Nephron progenitor cell (in vitro differentiated cells): ENCODE results near the gene GLRA2.

Experiments used
- DNase-seq: peaks from one replicate; pipeline ENCODE4 v3.0.0; 2021
- H3K27ac Mint-ChIP-seq: 2 replicates; pipeline ENCODE4 v1.8.0; 2021; ENCODE audit warnings: mild to moderate bottlenecking, moderate library complexity, mixed read lengths
- H3K27me3 Mint-ChIP-seq: 2 replicates; pipeline ENCODE4 v1.8.0; 2021; ENCODE audit warnings: mild to moderate bottlenecking, low read depth, mixed read lengths; ENCODE audit not compliant: poor library complexity
- H3K36me3 Mint-ChIP-seq: 2 replicates; pipeline ENCODE4 v1.8.0; 2021; ENCODE audit warnings: low read depth, mixed read lengths
- H3K4me1 Mint-ChIP-seq: 2 replicates; pipeline ENCODE4 v1.8.0; 2021; ENCODE audit warnings: mixed read lengths
- H3K4me3 Mint-ChIP-seq: 2 replicates; pipeline ENCODE4 v1.8.0; 2021; ENCODE audit warnings: mild to moderate bottlenecking, moderate library complexity, mixed read lengths
- H3K9me3 Mint-ChIP-seq: 2 replicates; pipeline ENCODE4 v1.8.0; 2021; ENCODE audit warnings: mild to moderate bottlenecking, moderate library complexity, mixed read lengths
- CTCF ChIP-seq: fragments of 200-600 bp; sonication (generic); IDR thresholded peaks from 2 replicates; pipeline ENCODE4 v1.5.0; 2021; ENCODE audit warnings: antibody characterized with exemption

GLRA2 gene

GRCh38 chrX:14775416-14775815 is 246.1 kb downstream of the GLRA2 start:
- H3K27ac Mint-ChIP-seq, result no peak overlapping the region
- H3K9me3 Mint-ChIP-seq, result peaks cover 40% of the 10 kb centered on the region

DNA sequence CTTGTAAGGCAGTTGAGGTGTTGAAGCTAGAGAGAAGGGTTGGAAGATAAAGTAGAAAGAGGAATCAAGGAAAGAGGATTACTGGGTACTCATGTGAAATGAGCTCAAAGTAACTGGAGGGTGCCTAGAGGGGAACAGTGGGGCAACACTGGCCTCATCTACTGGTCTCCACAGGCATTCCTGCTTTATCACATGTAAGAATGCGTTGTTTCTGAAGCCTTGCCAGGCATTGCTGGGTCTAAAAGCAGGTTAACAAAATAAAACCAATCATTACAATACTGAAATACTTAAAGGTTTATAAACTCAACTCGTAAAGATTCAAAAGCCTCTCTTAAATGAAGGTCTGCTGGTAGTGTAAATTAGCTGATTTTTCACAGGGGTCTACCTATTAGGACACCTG is 247.6 kb downstream of the GLRA2 start:
- no peak overlapping the region for H3K27ac Mint-ChIP-seq
- no peak overlapping the region for H3K4me3 Mint-ChIP-seq
- peaks cover 31% of the 10 kb centered on the region for H3K9me3 Mint-ChIP-seq
- H3K4me1 Mint-ChIP-seq, result no peaks in the 10 kb centered on the region
- no peaks in the 10 kb centered on the region for H3K36me3 Mint-ChIP-seq
- TF ChIP-seq CTCF, result no peak
- H3K27me3 Mint-ChIP-seq, result no peaks in the 10 kb centered on the region
- no peak for DNase-seq

More at GRCh38 chrX:14775416-14775815, 246.1 kb downstream of the GLRA2 start:
- Mint-ChIP-seq H3K36me3 (peaks cover 12% of the 10 kb centered on the region), H3K4me3 (no peak overlapping the region), H3K4me1 (no peaks in the 10 kb centered on the region), H3K27me3 (no peaks in the 10 kb centered on the region)
- no peak for DNase-seq
- TF ChIP-seq CTCF, result no peak

DNA sequence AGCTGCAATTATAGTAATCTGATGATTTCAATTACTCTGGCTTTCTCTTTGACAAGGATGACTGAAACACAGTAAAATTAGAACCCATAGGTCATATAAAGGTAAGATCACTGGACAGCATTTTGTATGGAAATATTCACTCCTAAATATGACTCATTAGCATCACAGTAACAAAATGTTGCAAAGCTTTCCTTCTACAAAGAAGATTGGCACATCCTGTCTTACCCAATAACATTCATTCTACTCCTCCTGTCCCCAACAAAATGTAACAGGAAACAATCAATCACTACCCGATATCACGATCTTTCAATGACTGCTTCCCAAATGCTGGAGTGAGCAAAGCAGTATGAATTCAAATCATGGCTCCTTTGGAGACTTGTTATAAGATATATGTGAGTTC is 248.2 kb downstream of the GLRA2 start:
- Mint-ChIP-seq H3K9me3 (peaks cover 33% of the 10 kb centered on the region), H3K36me3 (no peaks in the 10 kb centered on the region), H3K27ac (no peak overlapping the region), H3K27me3 (no peaks in the 10 kb centered on the region), H3K4me1 (no peaks in the 10 kb centered on the region), H3K4me3 (no peak overlapping the region)
- no peak for TF ChIP-seq CTCF
- DNase-seq, result no peak

DNA sequence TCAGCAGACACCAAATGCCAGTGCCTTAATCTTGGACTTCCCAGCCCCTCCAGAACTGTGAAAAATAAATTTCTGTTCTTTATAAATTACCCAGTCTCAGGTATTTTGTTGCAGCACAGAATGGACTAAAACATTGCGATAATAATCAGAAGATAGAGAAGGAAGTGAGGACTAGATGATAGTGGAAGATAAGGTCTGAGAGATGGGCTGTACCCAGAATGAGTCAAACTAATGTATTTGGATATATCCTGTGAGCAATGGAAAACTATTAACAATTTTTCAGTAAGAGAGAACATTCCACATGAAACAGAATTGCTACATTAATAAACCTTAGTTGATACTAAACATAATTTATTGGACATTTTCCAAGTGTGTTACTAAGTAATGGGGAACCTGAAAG is 250.2 kb downstream of the GLRA2 start:
- H3K27ac Mint-ChIP-seq, result no peak overlapping the region
- no peak overlapping the region for H3K4me3 Mint-ChIP-seq
- H3K4me1 Mint-ChIP-seq, result no peaks in the 10 kb centered on the region
- peaks cover 30% of the 10 kb centered on the region for H3K9me3 Mint-ChIP-seq
- no peaks in the 10 kb centered on the region for H3K36me3 Mint-ChIP-seq
- no peaks in the 10 kb centered on the region for H3K27me3 Mint-ChIP-seq
- no peak for DNase-seq
- TF ChIP-seq CTCF, result no peak
